SH-SY5Y (cell line): Measurements from ENCODE around the gene ZNRD2.

Experiments used
- GATA2 ChIP-seq: IDR thresholded peaks from 2 replicates; pipeline ENCODE4 v1.6.1; 2011; ENCODE audit warnings: mild to moderate bottlenecking, low read depth, low read length
- GATA3 ChIP-seq: IDR thresholded peaks from 2 replicates; pipeline ENCODE4 v1.6.1; 2011; ENCODE audit warnings: low read depth, mild to moderate bottlenecking, low read length, moderate library complexity

DNA sequence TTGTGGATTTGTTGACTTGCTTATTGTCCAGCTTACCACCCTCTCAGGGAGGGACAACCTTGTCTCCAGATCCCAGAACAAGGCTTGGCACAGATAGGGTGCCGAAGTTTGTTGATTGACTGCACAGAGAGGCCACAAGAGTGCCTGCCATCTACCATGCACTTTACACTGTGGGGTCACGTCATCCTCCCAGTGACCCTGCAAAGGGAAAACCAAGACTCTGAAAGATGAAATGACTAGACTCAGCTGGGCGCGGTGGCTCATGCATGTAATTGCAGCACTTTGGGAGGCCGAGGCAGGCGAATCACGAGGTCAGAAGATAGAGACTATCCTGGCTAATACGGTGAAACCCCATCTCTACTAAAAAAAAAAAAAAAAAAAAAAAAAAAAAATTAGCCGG is 7.5 kb upstream of the ZNRD2 start:
- TF ChIP-seq GATA2, result no peak
- TF ChIP-seq GATA3, result no peak
